ENCODE data around the gene CD276. TPM values are rescaled to one million over a fixed set of nuclear protein-coding genes. Genes with fewer than 3 reads are reported as not detected.

Gene CD276
- total RNA-seq, 1 experiment from 2014 or later: 133 TPM

GRCh38 chr15:73687351-73687750 lies 3.2 kb downstream of the CD276 start:
- no peak overlapping the region for H3K4me2 ChIP-seq (ENCODE audit: insufficient read depth, insufficient read length, low read length)
- H3K27ac ChIP-seq (ENCODE audit: insufficient read length, low read depth, low read length): no peak overlapping the region
- H3K4ac ChIP-seq (ENCODE audit: low read depth, low read length): no peak overlapping the region
- no peak overlapping the region for H3K56ac ChIP-seq (ENCODE audit: insufficient read length, low read depth, low read length)
- H3K9me3 ChIP-seq (ENCODE audit: control insufficient read depth, low read depth, low read length): no peaks in the 10 kb centered on the region
- no peak overlapping the region for H4K91ac ChIP-seq (ENCODE audit: insufficient read length, low read depth, low read length)
- WGBS (ENCODE audit: extremely low coverage, insufficient read length, low lambda C conversion rate): no CpG with 5 or more reads among the region's 2 CpGs
- no peak for DNase-seq
- TF ChIP-seq CTCF (conservative IDR thresholded peaks at IDR 0.05): no peak
- no peaks in the 10 kb centered on the region for H4K20me1 ChIP-seq (ENCODE audit: control insufficient read depth, insufficient read depth, insufficient read length)
- H3K23ac ChIP-seq (ENCODE audit: insufficient read length, low read depth, low read length): no peak overlapping the region
- H3K18ac ChIP-seq (ENCODE audit: insufficient read length, low read depth, low read length): no peak overlapping the region
- H3K4me1 Mint-ChIP-seq: peaks cover 23 to 34% of the 10 kb centered on the region in 2 experiments
- no peak overlapping the region for H2BK120ac ChIP-seq (ENCODE audit: low read depth, low read length, poor library complexity, severe bottlenecking)
- H3K36me3 Mint-ChIP-seq (ENCODE audit: insufficient read depth in 1 of 3, low read depth in 3 of 3): peaks cover 0 to 1% (median 0%) of the 10 kb centered on the region in 3 experiments; a peak in 3 of 7 replicates
- peaks cover 6% of the 10 kb centered on the region; the same call in 1 of the 2 replicates for H3K4me1 ChIP-seq (ENCODE audit: insufficient read depth, low read length)
- H2BK20ac ChIP-seq (ENCODE audit: low read depth, low read length, poor library complexity, severe bottlenecking): no peak overlapping the region
- no peak overlapping the region for H4K8ac ChIP-seq (replicated peaks; ENCODE audit: insufficient read length, low read depth, low read length)
- no peak overlapping the region for H2BK5ac ChIP-seq (ENCODE audit: insufficient read length, low read length)
- no peak overlapping the region for H4K5ac ChIP-seq (ENCODE audit: insufficient read length, low read depth, low read length)
- H2BK15ac ChIP-seq (ENCODE audit: low read depth, low read length): no peak overlapping the region
- no peak overlapping the region for H3K4me3 Mint-ChIP-seq
- H3K79me1 ChIP-seq (ENCODE audit: insufficient read depth, low read depth, low read length, poor library complexity, severe bottlenecking): peaks cover 3% of the 10 kb centered on the region
- no peak overlapping the region for H3K14ac ChIP-seq (ENCODE audit: insufficient read depth, low read length)
- H3K27ac Mint-ChIP-seq: peak overlapping the region in 1 of 3 experiments; percentile 3; a peak in 1 of 7 replicates
- no peaks in the 10 kb centered on the region for H3K9me3 Mint-ChIP-seq
- H3K23me2 ChIP-seq (ENCODE audit: insufficient read length, low read depth, low read length, poor library complexity, severe bottlenecking): peaks cover 11% of the 10 kb centered on the region
- H3K9ac ChIP-seq (ENCODE audit: extremely low read depth, insufficient read length, low read length): no peak overlapping the region
- no peak overlapping the region for H2BK12ac ChIP-seq (ENCODE audit: insufficient read length, low read depth, low read length)
- H3K79me2 ChIP-seq (ENCODE audit: insufficient read depth, low read length): peaks cover 32% of the 10 kb centered on the region; the same call in 1 of the 2 replicates
- no peak overlapping the region for H2AFZ ChIP-seq (ENCODE audit: low read length)
- H3K27me3 Mint-ChIP-seq (ENCODE audit: low read depth): no peaks in the 10 kb centered on the region
- no peak overlapping the region for H3T11ph ChIP-seq (ENCODE audit: low read length)
- H2AK5ac ChIP-seq (ENCODE audit: insufficient read length, low read length): no peak overlapping the region
- no peaks in the 10 kb centered on the region for H3K27me3 ChIP-seq (ENCODE audit: insufficient read depth, low read length)
